ENCODE results near the gene DPF1.

DNA sequence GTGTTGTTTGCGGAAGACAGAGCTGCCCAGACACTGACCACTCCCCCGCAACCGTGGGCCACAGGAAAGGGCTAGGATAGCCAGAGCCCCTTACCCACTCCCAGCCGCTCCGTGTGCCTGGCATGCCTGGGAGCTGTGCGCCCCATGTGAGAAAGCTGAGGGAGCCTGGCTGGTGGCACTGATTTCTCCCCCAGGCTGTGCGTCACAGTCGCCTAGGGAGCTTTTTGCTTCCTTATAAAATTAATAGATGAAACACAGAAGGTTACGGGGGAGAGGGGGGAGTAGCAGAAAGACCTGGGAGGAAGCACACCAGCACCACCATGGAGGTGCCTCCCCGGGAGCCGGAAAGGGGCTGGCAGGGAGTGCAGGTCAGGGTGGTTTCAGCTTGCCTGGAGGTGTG, 24.7 kb downstream of the DPF1 start:
- no peak for TF ChIP-seq EZH2phosphoT487 (IDR thresholded peaks at IDR 0.05; ENCODE audit: borderline replicate concordance, low read depth, low read length)
- TF ChIP-seq, protein P1, sequence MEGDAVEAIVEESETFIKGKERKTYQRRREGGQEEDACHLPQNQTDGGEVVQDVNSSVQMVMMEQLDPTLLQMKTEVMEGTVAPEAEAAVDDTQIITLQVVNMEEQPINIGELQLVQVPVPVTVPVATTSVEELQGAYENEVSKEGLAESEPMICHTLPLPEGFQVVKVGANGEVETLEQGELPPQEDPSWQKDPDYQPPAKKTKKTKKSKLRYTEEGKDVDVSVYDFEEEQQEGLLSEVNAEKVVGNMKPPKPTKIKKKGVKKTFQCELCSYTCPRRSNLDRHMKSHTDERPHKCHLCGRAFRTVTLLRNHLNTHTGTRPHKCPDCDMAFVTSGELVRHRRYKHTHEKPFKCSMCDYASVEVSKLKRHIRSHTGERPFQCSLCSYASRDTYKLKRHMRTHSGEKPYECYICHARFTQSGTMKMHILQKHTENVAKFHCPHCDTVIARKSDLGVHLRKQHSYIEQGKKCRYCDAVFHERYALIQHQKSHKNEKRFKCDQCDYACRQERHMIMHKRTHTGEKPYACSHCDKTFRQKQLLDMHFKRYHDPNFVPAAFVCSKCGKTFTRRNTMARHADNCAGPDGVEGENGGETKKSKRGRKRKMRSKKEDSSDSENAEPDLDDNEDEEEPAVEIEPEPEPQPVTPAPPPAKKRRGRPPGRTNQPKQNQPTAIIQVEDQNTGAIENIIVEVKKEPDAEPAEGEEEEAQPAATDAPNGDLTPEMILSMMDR (conservative IDR thresholded peaks at IDR 0.05; ENCODE audit: low read length): no peak
